DND-41 (cell line): Measurements from ENCODE around the gene STAG3.

ENCODE experiments used
- EZH2 ChIP-seq: IDR thresholded peaks from 3 replicates; pipeline ENCODE4 v1.6.1; 2012; ENCODE audit warnings: borderline replicate concordance, low read depth, mild to moderate bottlenecking, moderate library complexity, low read length, inconsistent platforms; ENCODE audit not compliant: severe bottlenecking
- TF ChIP-seq, protein P1 (sequence below): IDR thresholded peaks from 2 replicates; pipeline ENCODE4 v1.5.1; 2012; ENCODE audit warnings: borderline replicate concordance, low read length, moderate library complexity, mild to moderate bottlenecking; ENCODE audit not compliant: poor library complexity, severe bottlenecking; ENCODE audit errors: extremely low read depth

DNA sequence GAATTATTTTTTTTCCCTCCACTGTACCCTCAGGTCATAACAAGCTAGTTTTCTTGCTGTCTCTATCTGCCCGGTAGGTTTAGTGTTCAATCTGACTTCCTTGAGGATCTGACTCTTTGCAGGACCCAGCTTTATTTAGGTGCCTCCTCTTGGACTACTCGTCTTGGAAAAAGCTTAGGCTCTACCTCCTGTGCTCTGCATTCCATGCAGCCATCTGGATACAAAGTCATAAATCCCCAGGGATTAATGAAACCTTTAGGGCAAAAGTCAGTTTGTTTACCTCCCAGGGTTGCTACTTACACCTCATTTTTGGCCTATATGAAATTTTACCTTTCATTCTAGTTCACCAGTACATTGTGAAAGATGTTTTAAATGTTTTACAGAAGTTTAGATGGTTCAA is 8.0 kb downstream of the STAG3 start:
- TF ChIP-seq, protein P1, sequence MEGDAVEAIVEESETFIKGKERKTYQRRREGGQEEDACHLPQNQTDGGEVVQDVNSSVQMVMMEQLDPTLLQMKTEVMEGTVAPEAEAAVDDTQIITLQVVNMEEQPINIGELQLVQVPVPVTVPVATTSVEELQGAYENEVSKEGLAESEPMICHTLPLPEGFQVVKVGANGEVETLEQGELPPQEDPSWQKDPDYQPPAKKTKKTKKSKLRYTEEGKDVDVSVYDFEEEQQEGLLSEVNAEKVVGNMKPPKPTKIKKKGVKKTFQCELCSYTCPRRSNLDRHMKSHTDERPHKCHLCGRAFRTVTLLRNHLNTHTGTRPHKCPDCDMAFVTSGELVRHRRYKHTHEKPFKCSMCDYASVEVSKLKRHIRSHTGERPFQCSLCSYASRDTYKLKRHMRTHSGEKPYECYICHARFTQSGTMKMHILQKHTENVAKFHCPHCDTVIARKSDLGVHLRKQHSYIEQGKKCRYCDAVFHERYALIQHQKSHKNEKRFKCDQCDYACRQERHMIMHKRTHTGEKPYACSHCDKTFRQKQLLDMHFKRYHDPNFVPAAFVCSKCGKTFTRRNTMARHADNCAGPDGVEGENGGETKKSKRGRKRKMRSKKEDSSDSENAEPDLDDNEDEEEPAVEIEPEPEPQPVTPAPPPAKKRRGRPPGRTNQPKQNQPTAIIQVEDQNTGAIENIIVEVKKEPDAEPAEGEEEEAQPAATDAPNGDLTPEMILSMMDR: no peak
- no peak for TF ChIP-seq EZH2
